ENCODE data around the gene DHCR24.

- TF ChIP-seq CTCF (IDR thresholded peaks at IDR 0.05; ENCODE audit: low read length): no peak
- no peak for TF ChIP-seq EZH2phosphoT487 (IDR thresholded peaks at IDR 0.05; ENCODE audit: low read length)
Observed at GRCh38 chr1:54815086-54815876, 71.7 kb downstream of the DHCR24 start.
